Activated CD4-positive, CD25-positive, alpha-beta regulatory T cell treated with anti-CD3 and anti-CD28 coated beads, Interleukin-2, amount 50 U/mL, for 24 hours (primary cell): Measurements from ENCODE around the gene CAPN12.

Source experiments
- ATAC-seq, 2 donors: fragments of 150-1000 bp; cut with Tn5 transposase; one replicate each; pipeline ENCODE4 v1.10.0; 2021; ENCODE audit warnings: mild to moderate bottlenecking in 1 of 2, moderate library complexity in 1 of 2

Gene CAPN12

DNA sequence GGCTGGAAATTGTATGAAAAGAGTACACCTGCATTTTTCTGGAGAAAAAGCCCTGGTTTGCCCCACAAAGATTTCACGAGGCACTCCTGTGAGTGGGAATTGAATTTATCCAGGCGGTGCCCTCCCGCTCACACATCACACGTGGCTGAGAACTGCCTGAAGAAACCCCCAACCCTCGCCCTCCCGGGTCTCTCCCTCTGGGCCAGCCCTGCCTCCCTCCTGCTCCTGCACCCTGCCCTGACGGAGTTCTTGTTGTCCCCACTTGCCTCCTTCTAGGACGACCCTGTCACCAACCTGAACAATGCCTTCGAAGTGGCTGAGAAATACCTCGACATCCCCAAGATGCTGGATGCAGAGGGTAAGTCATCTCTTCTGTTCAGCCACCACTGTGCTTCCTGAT lies 35.2 kb downstream of the CAPN12 start:
- ATAC-seq = no peak

DNA sequence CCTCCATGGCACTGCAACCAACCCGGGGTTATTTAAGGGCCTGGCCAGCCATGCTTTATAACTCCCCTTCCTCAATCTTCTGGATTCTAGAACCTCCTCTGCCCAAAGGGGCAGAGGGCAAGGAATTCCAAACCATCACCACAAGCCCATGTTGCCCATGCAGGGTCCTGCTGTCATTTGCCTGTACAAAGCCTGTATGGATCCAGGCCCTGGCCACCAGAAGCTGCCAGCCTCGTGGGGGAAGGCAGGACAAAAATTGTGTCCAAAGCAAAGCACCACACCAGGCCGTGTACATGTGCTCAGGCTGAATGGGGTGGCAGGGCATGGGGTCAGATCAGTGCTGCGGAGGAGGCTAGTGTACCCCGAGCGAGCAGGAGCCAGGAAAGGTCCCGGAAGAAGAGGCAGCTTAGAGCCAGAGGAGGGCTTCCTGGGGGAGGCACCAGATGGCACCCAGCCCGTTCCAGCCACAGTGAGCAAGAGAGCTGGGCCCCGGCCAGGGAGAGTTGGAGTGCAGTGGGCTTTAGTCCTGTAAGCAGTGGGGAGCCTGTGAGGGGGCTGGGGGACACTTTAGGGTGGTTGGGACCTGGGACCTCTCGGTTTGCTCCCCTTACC lies 35.8 kb downstream of the CAPN12 start:
- no peak for ATAC-seq

DNA sequence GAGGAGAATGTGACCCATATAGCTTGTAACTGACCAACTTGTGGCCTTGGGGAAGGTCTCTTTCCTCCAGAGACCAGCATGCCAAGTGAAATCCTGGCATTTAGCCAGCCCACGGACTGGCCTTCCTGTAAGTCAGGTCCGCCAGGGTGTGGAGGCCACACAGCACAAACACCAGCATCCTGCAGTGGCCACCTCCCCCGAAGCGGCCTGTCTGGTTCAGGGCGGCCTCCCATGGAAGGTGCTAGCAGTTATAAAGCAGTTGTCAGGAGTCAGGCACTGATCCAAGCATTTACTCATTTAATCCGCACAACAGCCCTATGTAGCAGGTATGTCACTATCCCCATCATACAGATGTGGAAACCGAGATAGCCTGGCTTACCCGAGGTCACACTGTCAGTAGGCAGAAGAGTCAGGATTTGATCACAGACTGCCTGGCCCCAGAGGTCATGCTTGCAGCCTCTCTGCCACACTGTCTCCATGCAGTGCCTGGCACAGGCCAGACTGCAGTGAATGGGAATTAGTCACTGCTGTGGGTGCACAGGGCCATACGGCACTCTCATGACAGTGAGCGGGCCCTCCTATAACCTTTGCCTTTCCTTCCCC lies 36.7 kb downstream of the CAPN12 start:
- ATAC-seq = no peak

DNA sequence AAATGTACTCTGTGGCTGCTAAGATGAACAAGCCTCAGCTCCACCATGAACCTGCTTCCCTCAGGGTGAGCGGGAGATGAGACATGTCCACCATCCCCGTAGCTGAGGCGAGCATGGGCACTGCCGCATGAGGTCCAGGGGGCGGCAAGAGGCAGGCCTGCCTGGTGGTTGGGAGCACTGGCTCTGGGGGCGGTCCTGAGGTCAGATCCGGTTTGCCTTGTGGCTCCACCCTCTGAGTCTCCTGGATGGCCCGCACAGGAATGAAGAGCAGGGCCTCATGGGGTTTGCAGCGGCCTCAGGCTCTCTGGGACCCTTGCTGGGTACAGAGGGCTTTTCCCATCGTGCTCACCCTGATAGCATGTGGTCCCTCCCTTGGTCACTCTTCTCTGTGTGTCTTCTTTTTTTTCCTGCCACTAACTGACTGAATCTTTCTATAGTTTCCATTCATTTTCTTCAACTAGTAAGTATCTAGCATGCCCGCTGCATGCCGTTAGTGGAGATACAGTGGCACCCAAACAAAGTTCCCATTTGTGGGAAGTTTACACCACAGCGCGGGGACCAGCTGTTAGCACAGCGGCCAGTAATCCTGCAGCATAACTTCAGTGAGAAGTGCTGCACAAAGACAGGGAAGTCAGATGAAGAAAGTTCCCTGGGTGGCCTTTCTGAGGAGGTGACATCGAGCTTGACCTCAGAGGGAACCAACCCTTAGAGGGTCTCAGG lies 37.3 kb downstream of the CAPN12 start:
- no peak for ATAC-seq

DNA sequence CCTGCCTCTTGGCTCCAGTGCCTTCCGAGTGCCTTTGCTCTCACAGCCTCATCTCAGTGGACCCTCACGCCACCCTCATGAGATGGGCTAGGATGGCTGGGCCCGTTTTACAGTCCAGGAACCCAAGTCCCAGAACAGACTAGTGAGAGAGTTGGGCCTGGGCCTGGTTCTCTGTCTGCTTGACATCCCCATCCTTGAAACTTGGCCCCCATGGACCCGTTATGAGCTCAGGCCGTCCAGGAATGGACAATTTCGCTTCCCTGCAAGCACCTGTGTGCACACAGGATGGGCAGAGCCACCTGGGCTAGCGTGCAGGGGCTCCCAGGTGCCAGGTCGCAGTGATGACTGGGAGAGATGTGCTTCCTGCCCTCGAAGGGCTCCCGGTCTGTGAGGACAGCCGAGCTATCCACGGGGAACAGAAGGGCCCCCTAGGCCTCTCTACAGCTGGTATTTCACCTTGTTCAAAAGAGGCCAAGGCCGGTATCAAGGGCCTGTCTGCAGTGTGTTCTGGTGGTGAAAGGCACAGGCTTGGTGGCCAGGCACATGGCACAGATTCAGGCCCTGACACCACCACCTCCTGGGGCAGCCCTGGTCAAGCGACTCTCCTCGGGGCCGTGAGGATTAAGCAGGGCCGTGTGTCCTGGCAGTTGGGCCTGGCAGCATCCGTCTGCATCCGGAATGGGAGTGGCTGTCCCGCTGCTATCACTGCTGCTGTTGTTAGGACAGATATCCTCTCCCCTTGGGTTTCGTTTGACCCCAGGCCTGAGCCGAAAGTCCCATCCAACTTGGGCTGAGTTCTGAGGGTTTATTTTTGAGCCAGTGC lies 38.9 kb downstream of the CAPN12 start:
- ATAC-seq = no peak

DNA sequence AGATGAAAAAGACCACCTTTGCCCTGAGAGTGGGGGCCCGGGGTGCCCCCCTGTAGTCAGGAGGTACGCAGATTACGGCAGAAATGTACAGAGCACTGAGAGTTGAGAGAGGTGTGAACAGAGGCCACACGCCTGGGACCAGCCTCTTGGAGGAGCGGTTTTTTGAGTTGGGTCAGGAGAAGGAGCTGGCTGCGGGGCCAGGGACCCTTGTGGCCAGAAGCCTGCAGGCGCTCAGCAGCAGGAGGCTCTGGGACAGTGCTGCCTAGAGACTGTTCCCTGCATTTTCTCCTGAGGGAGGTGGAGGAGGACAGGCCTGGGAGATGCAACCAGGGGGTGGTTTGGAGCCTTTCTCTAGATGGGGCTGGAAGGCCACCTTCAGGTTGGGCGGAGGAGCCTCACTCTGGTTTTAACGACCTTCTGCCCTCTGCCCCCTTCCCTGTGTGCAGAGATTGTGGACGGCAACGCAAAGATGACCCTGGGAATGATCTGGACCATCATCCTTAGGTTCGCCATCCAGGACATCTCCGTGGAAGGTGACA lies 39.7 kb downstream of the CAPN12 start:
- ATAC-seq = no peak

DNA sequence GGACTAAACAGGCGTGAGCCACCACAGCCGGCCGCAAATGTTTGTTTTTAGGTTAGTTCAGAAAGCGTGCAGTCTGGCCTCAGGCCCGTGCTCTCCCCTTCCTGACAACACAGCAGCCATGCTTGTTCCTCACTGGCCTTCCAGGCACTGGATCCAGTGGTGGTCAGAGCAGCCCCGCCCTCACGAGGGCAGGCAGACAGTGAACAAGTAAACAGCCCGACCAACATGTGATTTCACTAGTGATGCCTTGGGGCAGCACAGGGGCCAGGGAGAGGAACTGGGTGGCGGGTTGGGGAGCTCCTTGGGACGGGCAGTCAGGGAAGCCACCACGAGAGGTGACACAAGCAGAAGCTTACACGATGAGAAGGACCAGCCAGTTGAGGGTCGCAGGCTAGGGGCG lies 40.8 kb downstream of the CAPN12 start:
- ATAC-seq = no peak

DNA sequence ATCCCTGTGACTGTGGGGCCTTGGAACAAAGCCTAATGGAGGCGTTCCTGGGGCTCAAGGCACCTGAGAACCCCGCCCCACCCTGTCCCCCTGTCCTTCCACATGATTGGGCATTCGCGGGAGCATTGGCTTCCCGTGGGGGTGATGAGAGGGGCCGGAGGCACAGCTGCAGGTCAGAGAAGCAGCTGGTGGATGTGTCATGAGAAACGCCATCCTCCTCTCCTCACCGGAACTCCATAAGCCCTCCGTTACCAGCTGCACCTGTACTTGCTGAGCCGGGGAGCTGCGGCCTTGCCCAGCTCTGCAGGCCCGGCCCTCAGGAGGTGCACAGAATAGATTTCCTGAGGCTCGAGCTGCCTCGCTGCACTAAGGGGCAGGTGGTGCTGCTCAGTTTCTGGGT lies 42.0 kb downstream of the CAPN12 start:
- no peak for ATAC-seq

DNA sequence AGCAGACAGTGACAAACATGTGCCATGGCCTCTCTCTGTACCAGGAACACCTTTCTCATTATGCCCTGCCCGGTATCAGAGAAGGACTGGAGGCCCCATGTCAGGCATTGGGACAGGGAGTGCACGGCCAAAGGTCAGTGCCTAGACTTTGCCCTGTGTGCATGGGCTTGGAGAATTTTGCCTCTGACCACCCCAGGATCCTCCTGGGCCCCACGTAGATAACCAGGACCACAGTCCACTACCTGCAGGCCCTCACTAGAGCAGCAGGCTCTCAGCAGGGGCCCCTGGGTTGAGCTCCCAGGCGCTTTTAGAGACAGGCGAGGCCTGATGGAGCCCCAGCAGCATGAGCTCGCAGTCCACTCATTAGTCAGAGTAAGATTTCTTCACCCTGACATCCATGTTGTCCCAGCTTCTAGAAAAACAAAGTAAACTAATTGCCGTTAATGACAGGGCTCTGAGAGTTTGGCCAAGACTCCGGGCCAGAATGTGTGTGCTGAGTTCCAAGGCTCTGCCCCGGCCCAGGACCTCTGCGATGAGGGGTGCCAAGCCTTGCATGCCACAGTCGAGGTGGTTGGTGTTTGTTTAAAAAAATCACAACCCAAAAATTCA lies 42.7 kb downstream of the CAPN12 start:
- ATAC-seq = no peak

DNA sequence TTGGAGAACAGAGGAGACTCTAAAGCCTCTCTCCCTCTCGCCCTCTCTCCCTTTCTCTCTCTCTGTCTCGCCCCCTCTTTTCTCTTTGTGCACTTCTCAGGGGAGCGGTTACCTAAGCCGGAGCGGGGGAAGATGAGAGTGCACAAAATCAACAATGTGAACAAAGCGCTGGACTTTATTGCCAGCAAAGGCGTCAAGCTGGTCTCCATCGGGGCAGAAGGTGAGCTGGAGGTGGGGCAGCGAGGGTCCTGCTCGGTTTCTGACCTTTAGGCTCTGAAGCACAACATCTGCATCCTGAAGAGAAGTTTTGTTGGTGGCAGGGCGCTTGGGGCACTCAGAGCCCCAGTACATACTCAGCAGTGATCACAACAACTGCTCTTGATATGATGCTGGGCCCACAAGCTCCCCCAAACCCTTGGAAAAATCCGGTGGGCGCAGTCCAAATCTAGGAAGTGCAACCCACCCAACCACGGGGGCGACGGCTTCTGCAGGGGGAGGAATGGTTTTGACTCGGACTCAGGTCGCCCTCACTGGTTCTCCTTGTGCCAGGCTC lies 43.3 kb downstream of the CAPN12 start:
- ATAC-seq = no peak

DNA sequence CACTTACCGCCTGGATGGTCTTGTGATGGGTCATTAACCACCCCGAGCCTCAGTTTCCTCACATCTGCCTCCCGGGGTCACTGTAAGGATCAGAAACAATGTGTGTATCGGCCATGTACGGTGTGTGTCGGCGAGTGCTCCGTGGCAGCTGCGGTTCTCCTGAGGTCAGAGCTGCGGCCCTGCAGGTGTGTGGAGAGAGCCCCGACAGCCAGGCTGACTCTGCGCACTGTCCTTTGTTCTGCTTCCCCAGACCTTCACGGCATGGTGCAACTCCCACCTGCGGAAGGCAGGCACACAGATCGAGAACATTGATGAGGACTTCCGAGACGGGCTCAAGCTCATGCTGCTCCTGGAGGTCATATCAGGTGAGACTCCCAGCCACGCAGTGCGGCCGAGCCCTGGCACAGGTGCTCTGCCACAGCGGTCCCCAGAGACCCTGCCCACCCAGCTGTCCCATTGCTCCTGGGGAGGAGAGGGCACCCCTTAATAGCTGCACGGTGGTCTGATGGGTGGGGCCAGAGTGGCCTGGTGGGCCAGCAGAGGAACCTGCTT lies 43.8 kb downstream of the CAPN12 start:
- ATAC-seq = no peak

DNA sequence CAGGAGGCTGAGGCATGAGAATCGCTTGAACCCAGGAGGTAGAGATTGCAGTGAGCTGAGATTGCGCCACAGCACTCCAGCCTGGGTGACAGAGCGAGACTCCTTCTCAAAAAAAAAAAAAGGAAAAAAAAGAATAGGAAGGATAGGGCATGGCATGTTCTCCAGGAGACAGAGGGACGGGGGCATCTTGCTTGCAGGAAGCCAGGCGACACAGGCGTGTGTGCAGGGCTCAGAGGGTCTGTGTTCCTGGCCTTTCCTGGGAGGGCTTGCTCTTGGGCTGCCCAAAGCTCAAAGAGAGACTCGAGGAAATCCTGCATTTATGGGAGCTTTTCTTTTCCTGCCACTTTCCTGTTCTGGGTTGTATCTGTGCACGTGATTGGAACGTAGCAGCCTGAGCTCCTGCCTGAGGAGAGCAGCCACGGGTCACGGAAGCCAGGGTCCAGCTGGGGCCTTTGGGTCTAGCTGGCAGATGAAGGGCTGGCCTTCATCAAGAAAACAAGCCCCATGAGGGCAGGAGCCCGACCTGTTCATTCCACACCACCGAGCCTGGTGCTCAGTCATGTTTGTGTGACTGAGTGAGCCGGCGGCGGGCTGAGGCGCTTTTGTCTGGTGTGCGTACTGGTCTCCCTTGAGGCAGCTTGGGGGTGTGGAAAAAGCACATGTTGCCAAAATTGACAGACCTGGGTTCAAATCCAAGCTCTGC lies 44.5 kb downstream of the CAPN12 start:
- ATAC-seq = no peak

DNA sequence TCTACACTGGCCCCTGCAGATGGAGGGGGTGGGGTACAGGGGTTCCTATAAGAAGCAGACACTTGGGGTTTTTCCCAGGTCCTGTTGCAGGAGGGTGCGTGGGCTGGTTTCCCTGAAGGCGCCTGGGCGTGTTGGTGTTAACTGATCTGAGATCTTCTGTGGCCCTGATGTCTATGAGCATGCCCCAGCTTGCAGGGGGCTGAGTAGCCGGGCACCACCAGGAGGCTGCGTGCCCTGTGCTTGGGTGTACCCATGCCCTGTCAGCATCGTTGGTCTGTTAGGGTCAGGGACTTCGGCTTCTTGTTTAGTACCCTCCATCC lies 45.3 kb downstream of the CAPN12 start:
- ATAC-seq = peak; percentile 52 to 57

DNA sequence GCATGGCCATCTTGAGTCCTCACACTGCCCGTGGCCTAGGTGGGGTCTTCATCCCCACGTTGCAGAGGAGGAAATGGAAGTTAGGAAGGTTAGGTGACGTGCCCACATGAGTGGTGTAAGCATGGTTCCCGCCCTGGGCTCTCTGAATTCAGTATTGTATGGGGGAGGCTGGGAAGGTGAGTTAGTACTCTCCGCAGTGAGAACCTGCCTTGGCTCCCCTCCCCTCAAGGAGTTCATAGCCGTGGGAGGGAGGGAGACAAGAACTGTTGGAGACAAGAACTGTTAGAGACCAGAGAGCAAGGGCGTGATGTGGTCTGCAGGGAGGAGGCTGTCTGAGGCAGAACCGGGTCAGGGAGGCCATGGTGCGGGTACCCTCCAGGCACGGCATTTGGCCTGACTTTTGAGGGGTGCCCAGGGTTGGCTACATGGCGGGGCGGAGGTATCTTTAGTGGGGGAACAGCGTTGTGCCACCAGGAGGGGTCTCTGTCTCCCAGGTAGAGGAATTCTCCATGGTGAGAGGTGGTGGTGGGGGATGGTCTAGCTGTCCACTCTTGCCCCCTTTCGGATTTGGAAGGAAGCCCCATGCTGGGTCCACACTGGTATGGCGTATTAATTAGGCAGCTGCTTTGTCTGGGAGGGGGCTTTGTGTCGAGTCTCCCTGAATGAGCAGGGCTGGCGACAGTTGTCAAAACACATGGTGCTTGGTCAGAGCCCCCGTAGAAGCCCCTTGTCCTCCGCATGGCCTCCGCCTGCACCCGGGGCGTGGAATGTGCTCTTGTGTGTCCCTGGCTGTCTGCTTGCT lies 45.8 kb downstream of the CAPN12 start:
- ATAC-seq = no peak

DNA sequence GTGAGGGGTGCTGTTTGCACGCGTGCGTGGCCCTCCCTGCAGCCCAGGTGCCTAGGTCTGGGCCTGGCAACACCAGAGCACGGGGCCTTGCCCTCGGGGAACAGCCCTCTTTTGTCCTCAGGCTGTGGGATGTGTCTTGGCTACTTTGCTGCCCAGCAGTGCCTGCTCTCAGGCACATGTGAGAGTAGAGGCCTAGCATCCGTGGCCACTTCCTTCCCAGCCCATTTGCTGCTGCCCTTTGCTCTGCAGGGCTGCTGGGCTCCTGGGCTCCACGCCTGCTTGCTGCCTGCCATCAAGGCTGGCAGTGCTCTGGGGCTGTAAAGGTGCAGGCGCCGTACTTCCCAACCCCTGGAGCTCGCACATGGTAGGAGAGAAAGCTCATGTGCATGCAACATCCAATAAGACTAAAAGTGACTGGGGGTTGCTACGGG lies 46.6 kb downstream of the CAPN12 start:
- ATAC-seq = no peak

DNA sequence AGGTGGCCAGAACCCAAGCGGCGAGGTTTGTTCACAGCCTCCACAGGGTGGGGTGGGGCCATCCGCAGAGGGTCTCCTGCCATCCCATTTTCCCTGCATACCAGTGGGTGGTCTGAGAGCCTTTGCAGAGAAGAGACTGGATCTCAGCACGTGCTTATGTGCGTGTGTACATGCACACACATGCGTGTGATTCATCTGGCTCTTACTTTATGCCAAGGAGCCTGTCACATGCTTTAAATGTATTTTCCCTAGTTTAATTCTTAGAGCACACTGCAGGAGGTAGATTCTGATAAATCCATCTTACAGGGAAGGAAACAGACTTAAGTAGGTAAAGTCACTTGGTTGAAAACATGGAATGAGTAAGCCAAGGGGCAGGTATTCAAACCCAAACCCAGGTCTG lies 47.1 kb downstream of the CAPN12 start:
- no peak for ATAC-seq

DNA sequence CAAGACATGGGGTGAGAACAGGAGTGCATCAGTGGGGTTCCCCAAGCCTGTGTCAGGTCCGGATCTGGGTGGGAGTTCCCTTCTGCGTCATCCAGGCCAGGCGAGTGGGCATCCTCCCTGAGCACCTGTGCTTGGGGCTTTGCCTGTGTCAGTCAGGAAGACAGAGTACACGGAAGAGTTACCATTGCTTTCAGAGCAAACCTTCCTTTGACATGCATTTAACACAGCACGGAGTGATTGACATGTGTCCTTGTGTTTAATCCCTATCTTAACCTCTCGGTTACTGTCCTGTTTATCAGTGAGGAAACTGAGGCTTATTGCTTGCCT lies 47.6 kb downstream of the CAPN12 start:
- no peak for ATAC-seq

DNA sequence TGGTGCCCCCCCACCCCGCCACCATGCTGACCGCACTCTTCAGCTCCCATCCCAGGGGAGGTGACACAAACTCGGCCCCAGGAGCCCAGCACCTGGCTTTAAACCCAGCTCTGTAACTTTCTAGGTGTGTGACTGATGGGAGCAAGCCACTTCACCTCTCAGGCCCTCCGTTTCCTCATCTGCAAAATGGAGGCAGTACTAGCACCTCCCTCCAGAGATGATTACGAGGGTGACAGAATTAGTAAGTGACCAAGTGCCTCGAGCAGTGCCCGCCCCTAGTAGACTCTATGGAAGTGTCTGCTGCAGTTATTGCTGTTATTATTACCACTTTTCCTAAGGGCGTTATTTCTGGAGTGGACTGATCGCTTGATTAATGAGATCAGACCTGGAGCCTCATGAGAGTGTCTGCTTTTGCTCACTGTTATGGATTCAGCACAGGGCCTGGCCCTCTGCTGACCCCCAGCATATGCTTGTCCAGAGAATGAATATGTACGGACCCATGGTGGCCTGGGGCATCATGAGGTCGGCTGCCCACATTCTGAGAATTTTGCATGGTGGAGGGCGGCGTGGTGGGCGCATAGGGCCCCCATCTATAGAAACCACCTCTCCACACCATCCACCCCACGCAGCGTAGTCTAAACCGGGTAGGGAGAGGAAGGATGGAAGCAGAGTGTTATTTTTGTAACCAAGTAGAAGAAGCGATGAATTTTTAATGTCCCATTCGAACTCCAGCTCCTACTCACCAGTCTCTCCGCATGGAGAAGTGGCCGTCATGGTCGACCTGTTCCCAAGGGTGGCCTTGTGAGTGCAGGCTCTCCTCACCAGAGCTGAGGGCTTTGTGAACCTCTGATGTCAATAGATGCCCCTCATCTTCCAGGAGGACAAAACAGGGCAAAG lies 48.2 kb downstream of the CAPN12 start:
- no peak for ATAC-seq

DNA sequence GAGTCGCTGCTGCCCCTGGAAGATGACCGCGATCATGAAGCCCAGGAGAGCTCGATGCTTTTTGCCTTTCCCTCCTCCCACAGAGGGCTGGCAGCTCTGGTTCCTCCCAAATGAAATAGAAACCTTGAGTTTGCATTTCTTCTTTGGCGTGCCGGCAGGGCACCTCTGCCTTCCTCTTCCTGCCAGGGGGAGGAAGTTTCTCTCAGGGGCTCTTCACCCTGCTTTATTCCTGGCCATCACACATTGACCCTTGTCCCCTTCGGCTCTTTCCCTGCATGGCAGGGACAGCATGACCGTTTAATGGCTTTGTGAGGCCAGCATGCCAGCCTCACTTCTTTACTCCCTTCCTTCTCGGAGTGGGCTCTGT lies 49.0 kb downstream of the CAPN12 start:
- no peak for ATAC-seq
